Activated effector memory CD4-positive, alpha-beta T cell treated with anti-CD3 and anti-CD28 coated beads, Interleukin-2, amount 50 U/mL, for 16 hours (primary cell): ENCODE results near the gene ESR1.
"Not testable (repeated sequence)": the region's sequence is repeated elsewhere in the genome, so short reads cannot be mapped to it uniquely, and the experiment has no call there.

Experiments used
- DNase-seq: peaks from one replicate; pipeline ENCODE4 v3.0.0-alpha.2; 2020

ESR1 gene

GRCh38 chr6:151899796-151900195 lies 92.3 kb downstream of the ESR1 start:
- not testable (repeated sequence) for DNase-seq

- DNase-seq: no peak
Observed at GRCh38 chr6:151900256-151900655, 92.8 kb downstream of the ESR1 start.

GRCh38 chr6:151901009-151901411 lies 93.5 kb downstream of the ESR1 start:
- DNase-seq: no peak

- no peak for DNase-seq
Observed at GRCh38 chr6:151904631-151905030, 97.1 kb downstream of the ESR1 start.

- DNase-seq: no peak
Observed at GRCh38 chr6:151905072-151905471, 97.6 kb downstream of the ESR1 start.

- no peak for DNase-seq
Observed at GRCh38 chr6:151905854-151906253, 98.4 kb downstream of the ESR1 start.

- no peak for DNase-seq
Observed at GRCh38 chr6:151911401-151911800, 103.9 kb downstream of the ESR1 start.

- no peak for DNase-seq
Observed at GRCh38 chr6:151914484-151914883, 107.0 kb downstream of the ESR1 start.

- no peak for DNase-seq
Observed at GRCh38 chr6:151916075-151916474, 108.6 kb downstream of the ESR1 start.

GRCh38 chr6:151916680-151917164 lies 109.2 kb downstream of the ESR1 start:
- no peak for DNase-seq

GRCh38 chr6:151917531-151918329 lies 110.2 kb downstream of the ESR1 start:
- DNase-seq: no peak

- DNase-seq: no peak
Observed at GRCh38 chr6:151940307-151940706, 132.8 kb downstream of the ESR1 start.

- no peak for DNase-seq
Observed at GRCh38 chr6:151948002-151948743, 140.7 kb downstream of the ESR1 start.

GRCh38 chr6:151958332-151958731 lies 150.8 kb downstream of the ESR1 start:
- no peak for DNase-seq

GRCh38 chr6:151959086-151959485 lies 151.6 kb downstream of the ESR1 start:
- DNase-seq: no peak

- no peak for DNase-seq
Observed at GRCh38 chr6:151961809-151962208, 154.3 kb downstream of the ESR1 start.

- no peak for DNase-seq
Observed at GRCh38 chr6:151962246-151962846, 154.9 kb downstream of the ESR1 start.

- no peak for DNase-seq
Observed at GRCh38 chr6:151963001-151963400, 155.5 kb downstream of the ESR1 start.

- DNase-seq: not testable (repeated sequence)
Observed at GRCh38 chr6:151964412-151964811, 156.9 kb downstream of the ESR1 start.

- no peak for DNase-seq
Observed at GRCh38 chr6:151974061-151974617, 166.7 kb downstream of the ESR1 start.

GRCh38 chr6:151975795-151976194 lies 168.3 kb downstream of the ESR1 start:
- no peak for DNase-seq

- DNase-seq: not testable (repeated sequence)
Observed at GRCh38 chr6:151988199-151988598, 180.7 kb downstream of the ESR1 start.

- no peak for DNase-seq
Observed at GRCh38 chr6:151992091-151992490, 184.6 kb downstream of the ESR1 start.
